ENCODE results near the gene ATP6V0A1.

DNA sequence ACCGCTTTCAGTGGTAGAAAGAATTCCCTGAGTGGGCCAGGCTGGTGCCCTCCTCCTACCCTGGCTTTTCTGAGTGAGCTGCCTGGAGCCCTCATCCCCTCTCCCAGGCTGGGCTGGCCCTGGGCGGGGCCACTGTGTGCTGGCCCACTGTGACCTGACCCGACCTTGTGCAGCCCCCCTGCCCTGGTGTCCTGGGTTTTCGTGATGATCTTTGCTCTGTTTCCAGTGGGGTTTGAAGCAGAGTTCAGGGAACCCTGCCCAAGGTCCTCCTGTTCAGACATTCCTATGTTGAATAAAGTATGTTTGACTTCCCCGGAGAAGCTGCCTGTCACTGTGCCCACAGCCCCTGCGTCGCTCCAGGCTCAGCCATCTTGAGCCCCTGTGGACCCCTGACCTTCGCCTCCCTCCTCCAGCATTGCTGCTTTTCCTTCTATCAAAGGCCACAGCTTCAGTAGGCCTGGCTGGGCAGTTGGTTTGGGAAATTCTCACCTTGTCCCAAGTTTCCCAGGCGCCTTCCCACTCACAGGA is 63.6 kb downstream of the ATP6V0A1 start:
- no peak for TF ChIP-seq EP300 (IDR thresholded peaks at IDR 0.05)
- TF ChIP-seq, protein P1, sequence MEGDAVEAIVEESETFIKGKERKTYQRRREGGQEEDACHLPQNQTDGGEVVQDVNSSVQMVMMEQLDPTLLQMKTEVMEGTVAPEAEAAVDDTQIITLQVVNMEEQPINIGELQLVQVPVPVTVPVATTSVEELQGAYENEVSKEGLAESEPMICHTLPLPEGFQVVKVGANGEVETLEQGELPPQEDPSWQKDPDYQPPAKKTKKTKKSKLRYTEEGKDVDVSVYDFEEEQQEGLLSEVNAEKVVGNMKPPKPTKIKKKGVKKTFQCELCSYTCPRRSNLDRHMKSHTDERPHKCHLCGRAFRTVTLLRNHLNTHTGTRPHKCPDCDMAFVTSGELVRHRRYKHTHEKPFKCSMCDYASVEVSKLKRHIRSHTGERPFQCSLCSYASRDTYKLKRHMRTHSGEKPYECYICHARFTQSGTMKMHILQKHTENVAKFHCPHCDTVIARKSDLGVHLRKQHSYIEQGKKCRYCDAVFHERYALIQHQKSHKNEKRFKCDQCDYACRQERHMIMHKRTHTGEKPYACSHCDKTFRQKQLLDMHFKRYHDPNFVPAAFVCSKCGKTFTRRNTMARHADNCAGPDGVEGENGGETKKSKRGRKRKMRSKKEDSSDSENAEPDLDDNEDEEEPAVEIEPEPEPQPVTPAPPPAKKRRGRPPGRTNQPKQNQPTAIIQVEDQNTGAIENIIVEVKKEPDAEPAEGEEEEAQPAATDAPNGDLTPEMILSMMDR (IDR thresholded peaks at IDR 0.05), result no peak
- no peak for TF ChIP-seq POLR2A (IDR thresholded peaks at IDR 0.05)

Measured in suprapubic skin (tissue), 3 donors.